Epithelial cell of esophagus (primary cell): Measurements from ENCODE around the gene PKMYT1.

Experiments
- DNase-seq: peaks from one replicate; pipeline ENCODE4 v3.0.0; 2010; ENCODE audit warnings: low read depth
- H3K4me3 ChIP-seq: 2 replicates; pipeline ENCODE4 v1.5.1; 2011; ENCODE audit warnings: mild to moderate bottlenecking, low read length, control low read depth
- CTCF ChIP-seq: IDR thresholded peaks from 2 replicates; pipeline ENCODE4 v1.5.1; 2011; ENCODE audit warnings: low read depth, mild to moderate bottlenecking, low read length, control low read depth, inconsistent platforms; ENCODE audit not compliant: insufficient read depth; ENCODE audit errors: missing control alignments

The PKMYT1 gene

GRCh38 chr16:2974319-2975056 is 5.8 kb downstream of the PKMYT1 start:
- DNase-seq, result no peak
- H3K4me3 ChIP-seq, result no peak overlapping the region
- TF ChIP-seq CTCF, result no peak

- no peak for TF ChIP-seq CTCF
- no peak for DNase-seq
- no peak overlapping the region for H3K4me3 ChIP-seq
Observed at GRCh38 chr16:2973605-2974318, 6.5 kb downstream of the PKMYT1 start.

- DNase-seq, result no peak
- H3K4me3 ChIP-seq, result no peak overlapping the region
- no peak for TF ChIP-seq CTCF
Observed at GRCh38 chr16:2973093-2973492, 7.2 kb downstream of the PKMYT1 start.

GRCh38 chr16:2971985-2972784 is 8.1 kb downstream of the PKMYT1 start:
- TF ChIP-seq CTCF, result no peak
- H3K4me3 ChIP-seq, result no peak overlapping the region
- no peak for DNase-seq

GRCh38 chr16:2971134-2971984 is 8.9 kb downstream of the PKMYT1 start:
- H3K4me3 ChIP-seq, result no peak overlapping the region
- no peak for TF ChIP-seq CTCF
- DNase-seq, result no peak

- H3K4me3 ChIP-seq, result peak overlapping the region; percentile 47
- DNase-seq, result no peak
- no peak for TF ChIP-seq CTCF
Observed at GRCh38 chr16:2970563-2970962, 9.7 kb downstream of the PKMYT1 start.
